Panc1 (cell line): Measurements from ENCODE around the gene AMBP. TPM values are rescaled to one million over a fixed set of nuclear protein-coding genes. Genes with fewer than 3 reads are reported as not detected.

ENCODE experiments used
- ATAC-seq: fragments of 200-7000 bp; cut with Tn5 transposase; 2 replicates; pipeline ENCODE4 v1.9.1; 2020; ENCODE audit warnings: mild to moderate bottlenecking, moderate library complexity
- BruUV-seq: library from RNA; stranded (reverse); fragments of 400-500 nt; replicated peaks from 2 replicates; lab custom pipeline; 2021; lab: Mats Ljungman, UMichigan
- CTCF ChIA-PET: fragments of 300-600 bp; sonication (Branson Sonifier 250); formaldehyde crosslinking; loops from one replicate; lab custom pipeline; 2022; ENCODE audit warnings: antibody characterized with exemption; lab: Charles Lee
- POLR2A ChIA-PET: fragments of 300-600 bp; sonication (Branson Sonifier 250); formaldehyde crosslinking; loops from one replicate; lab custom pipeline; 2022; ENCODE audit warnings: antibody characterized with exemption; lab: Charles Lee
- DNase-seq: peaks from one replicate; pipeline ENCODE4 v3.0.0-alpha.2; 2010; ENCODE audit warnings: low read depth, low spot score
- H3K27ac ChIP-seq: 2 replicates; pipeline ENCODE4 v1.5.1; 2011; ENCODE audit warnings: mild to moderate bottlenecking, low read length, inconsistent platforms
- H3K27me3 ChIP-seq: fragments of 200-500 bp; sonication (Bioruptor generic); 2 replicates; pipeline ENCODE4 v1.6.0; 2014; ENCODE audit warnings: low read length, inconsistent platforms; ENCODE audit not compliant: control insufficient read depth, insufficient read depth
- H3K36me3 ChIP-seq: fragments of 200-500 bp; sonication (Bioruptor generic); 2 replicates; pipeline ENCODE4 v1.5.1; 2014; ENCODE audit warnings: inconsistent platforms, mild to moderate bottlenecking, low read length, moderate library complexity; ENCODE audit not compliant: control insufficient read depth, insufficient read depth
- H3K4me1 ChIP-seq: 2 replicates; pipeline ENCODE4 v1.5.1; 2011; ENCODE audit warnings: inconsistent platforms, mild to moderate bottlenecking, low read length, moderate library complexity; ENCODE audit not compliant: control insufficient read depth, insufficient read depth
- H3K4me3 ChIP-seq, 2 experiments: 2 replicates each; pipeline ENCODE4 v1.5.1; 2011 to 2012; ENCODE audit warnings: low read depth in 2 of 2, low read length in 2 of 2, mild to moderate bottlenecking in 2 of 2, inconsistent platforms in 1 of 2, moderate library complexity in 1 of 2
- H3K9me3 ChIP-seq: fragments of 200-500 bp; sonication (Bioruptor generic); 2 replicates; pipeline ENCODE4 v1.5.1; 2014; ENCODE audit warnings: low read depth, mild to moderate bottlenecking, inconsistent platforms, low read length, moderate library complexity; ENCODE audit not compliant: control insufficient read depth, insufficient read depth
- CTCF ChIP-seq: fragments of 450-650 bp; IDR thresholded peaks from 2 replicates; pipeline ENCODE4 v1.5.1; 2017; ENCODE audit warnings: mild to moderate bottlenecking
- POLR2AphosphoS5 ChIP-seq: IDR thresholded peaks from 2 replicates; pipeline ENCODE4 v1.6.1; 2012; ENCODE audit warnings: mild to moderate bottlenecking, low read depth, low read length, moderate library complexity
- REST ChIP-seq, 2 experiments: IDR thresholded peaks; 2 replicates each; pipeline ENCODE4 v1.6.1; 2011 to 2012; ENCODE audit warnings: low read depth in 2 of 2, control low read depth in 1 of 2, low read length in 1 of 2, mild to moderate bottlenecking in 1 of 2, moderate library complexity in 1 of 2; ENCODE audit not compliant: insufficient read depth in 1 of 2
- SIN3A ChIP-seq: IDR thresholded peaks from 2 replicates; pipeline ENCODE4 v1.6.1; 2012; ENCODE audit warnings: low read depth, mild to moderate bottlenecking, low read length, moderate library complexity, borderline replicate concordance; ENCODE audit not compliant: insufficient read depth
- TCF7L2 ChIP-seq: IDR thresholded peaks from 2 replicates; pipeline ENCODE4 v1.6.1; 2011; ENCODE audit warnings: mild to moderate bottlenecking, low read depth, low read length, inconsistent platforms
- in situ Hi-C: cut with HindIII; loops from 2 replicates; pipeline ENCODE4 v1.10.0; 2016; ENCODE audit warnings: low sequenced_read_pairs, low pct_unique_long_range_greater_than_20kb
- intact Hi-C: fragments of 100-400 bp; cut with micrococcal nuclease; formaldehyde crosslinking; loops from one replicate; pipeline ENCODE4 v1.10.0; 2022; ENCODE audit not compliant: unreplicated experiment
- total RNA-seq: library from RNA; stranded (reverse); gene quantifications from one replicate; pipeline ENCODE4 v1.2.1, GENCODE V29; 2021; ENCODE audit not compliant: unreplicated experiment

AMBP gene
- total RNA-seq, 1 experiment from 2014 or later, result 1.7 TPM

GRCh38 chr9:114037961-114038723, 40.0 kb downstream of the AMBP start:
- no peak for ATAC-seq
- Histone ChIP-seq H3K36me3 (no peaks in the 10 kb centered on the region), H3K27ac (no peak overlapping the region), H3K27me3 (no peaks in the 10 kb centered on the region), H3K9me3 (no peaks in the 10 kb centered on the region), H3K4me1 (no peaks in the 10 kb centered on the region), H3K4me3 (no peak overlapping the region)
- intact Hi-C loops, result loop anchor here (10.0 kb wide), 1 partner anchor 223 kb away; no protein-coding TSS in a partner anchor
- DNase-seq, result no peak
- TF ChIP-seq POLR2AphosphoS5 (no peak), CTCF (no peak), TCF7L2 (no peak), REST (IDR thresholded peaks at IDR 0.05; ENCODE audit: insufficient read depth in 1 of 2, low read depth in 2 of 2, low read length in 1 of 2) (no peak), SIN3A (no peak)
- ChIA-PET CTCF (no interaction called here), POLR2A (no interaction called here)
- BruUV-seq, result no TSS peak
- in situ Hi-C loops, result no loop called here

- POLR2A ChIA-PET, result no interaction called here
- Histone ChIP-seq H3K4me1 (no peaks in the 10 kb centered on the region), H3K4me3 (no peak overlapping the region), H3K27me3 (no peaks in the 10 kb centered on the region), H3K36me3 (no peaks in the 10 kb centered on the region), H3K9me3 (no peaks in the 10 kb centered on the region), H3K27ac (no peak overlapping the region)
- intact Hi-C loops, result loop anchor here (10.0 kb wide), 1 partner anchor 222 kb away; no protein-coding TSS in a partner anchor
- DNase-seq, result no peak
- CTCF ChIA-PET, result no interaction called here
- no peak for TF ChIP-seq REST (IDR thresholded peaks at IDR 0.05; ENCODE audit: insufficient read depth in 1 of 2, low read depth in 2 of 2, low read length in 1 of 2)
- TF ChIP-seq CTCF, result no peak
- no peak for TF ChIP-seq POLR2AphosphoS5
- TF ChIP-seq TCF7L2, result no peak
- no peak for TF ChIP-seq SIN3A
- no peak for ATAC-seq
- no TSS peak for BruUV-seq
- in situ Hi-C loops, result no loop called here
Measured at GRCh38 chr9:114037249-114037648, 40.9 kb downstream of the AMBP start.
